Measurements from ENCODE around the gene FEM1C.

FEM1C gene

GRCh38 chr5:115573133-115573532, 28.6 kb upstream of the FEM1C start:
- DNase-seq (ENCODE audit: low spot score): no peak
- TF ChIP-seq, protein P1, sequence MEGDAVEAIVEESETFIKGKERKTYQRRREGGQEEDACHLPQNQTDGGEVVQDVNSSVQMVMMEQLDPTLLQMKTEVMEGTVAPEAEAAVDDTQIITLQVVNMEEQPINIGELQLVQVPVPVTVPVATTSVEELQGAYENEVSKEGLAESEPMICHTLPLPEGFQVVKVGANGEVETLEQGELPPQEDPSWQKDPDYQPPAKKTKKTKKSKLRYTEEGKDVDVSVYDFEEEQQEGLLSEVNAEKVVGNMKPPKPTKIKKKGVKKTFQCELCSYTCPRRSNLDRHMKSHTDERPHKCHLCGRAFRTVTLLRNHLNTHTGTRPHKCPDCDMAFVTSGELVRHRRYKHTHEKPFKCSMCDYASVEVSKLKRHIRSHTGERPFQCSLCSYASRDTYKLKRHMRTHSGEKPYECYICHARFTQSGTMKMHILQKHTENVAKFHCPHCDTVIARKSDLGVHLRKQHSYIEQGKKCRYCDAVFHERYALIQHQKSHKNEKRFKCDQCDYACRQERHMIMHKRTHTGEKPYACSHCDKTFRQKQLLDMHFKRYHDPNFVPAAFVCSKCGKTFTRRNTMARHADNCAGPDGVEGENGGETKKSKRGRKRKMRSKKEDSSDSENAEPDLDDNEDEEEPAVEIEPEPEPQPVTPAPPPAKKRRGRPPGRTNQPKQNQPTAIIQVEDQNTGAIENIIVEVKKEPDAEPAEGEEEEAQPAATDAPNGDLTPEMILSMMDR (IDR thresholded peaks at IDR 0.05; ENCODE audit: extremely low read depth, missing control alignments): no peak

DNA sequence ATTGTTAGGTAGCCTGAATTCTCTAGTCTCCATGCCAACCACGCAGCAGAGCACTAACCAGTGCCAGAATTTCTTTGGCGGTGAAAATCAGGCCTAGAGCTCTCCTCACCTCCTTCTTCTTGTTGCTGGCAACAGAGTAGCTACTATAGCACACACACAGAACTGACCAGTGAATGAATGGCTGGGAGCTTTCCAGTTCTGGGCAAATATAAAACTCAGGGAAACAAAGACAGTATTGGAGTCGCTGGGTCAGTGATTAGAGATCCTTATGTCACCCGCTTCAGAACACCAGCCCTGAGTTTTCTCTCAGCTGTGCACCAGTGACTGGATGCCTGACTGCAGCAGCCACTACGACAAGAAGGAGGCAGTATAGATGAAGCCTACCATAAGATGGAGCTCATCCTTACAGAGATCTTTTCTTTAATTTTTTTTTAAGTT, 26.9 kb upstream of the FEM1C start:
- TF ChIP-seq, protein P1 (IDR thresholded peaks at IDR 0.05; ENCODE audit: extremely low read depth, missing control alignments): no peak
- DNase-seq (ENCODE audit: low spot score): no peak

GRCh38 chr5:115568668-115569067, 24.1 kb upstream of the FEM1C start:
- no peak for DNase-seq (ENCODE audit: low spot score)
- TF ChIP-seq, protein P1 (IDR thresholded peaks at IDR 0.05; ENCODE audit: extremely low read depth, missing control alignments): no peak

GRCh38 chr5:115565233-115565632, 20.7 kb upstream of the FEM1C start:
- DNase-seq (ENCODE audit: low spot score): no peak
- TF ChIP-seq, protein P1 (IDR thresholded peaks at IDR 0.05; ENCODE audit: extremely low read depth, missing control alignments): no peak

DNA sequence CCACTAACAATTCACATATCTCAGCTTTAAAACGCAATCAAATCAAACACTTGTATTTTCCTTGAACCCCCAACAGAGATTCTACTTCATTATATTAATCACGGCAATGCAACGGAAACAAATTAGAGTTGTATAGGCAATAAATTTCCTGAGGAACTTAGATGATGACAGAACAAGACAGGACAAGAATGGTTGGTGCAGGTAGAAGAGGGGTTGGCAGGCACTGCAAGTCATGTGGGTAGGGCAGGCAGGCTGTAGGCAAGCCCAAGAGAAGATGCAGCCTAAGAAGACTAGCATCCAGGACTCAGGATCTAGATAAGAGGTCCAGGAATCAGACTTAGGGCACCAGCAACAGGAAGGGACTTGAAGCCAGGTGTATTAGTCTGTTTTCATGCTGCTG, 16.6 kb upstream of the FEM1C start:
- TF ChIP-seq, protein P1 (IDR thresholded peaks at IDR 0.05; ENCODE audit: extremely low read depth, missing control alignments): no peak

DNA sequence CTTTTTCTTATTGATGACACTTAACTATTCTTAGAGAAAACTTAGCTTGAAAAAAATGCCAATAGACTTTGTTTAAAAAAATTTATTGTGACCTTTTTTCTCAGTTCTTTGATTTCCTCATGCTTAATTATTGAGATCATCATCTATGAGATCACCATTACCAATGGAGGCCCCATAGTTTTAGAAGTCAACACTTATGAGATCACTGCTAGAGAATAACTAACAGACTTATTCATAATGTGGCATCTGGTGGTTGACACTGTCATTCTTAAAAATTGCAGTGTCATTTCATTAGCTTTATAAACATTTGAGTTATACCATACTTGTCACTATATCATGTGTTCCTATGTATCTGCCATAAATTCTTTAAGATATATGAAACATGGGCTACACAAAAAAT, 14.9 kb upstream of the FEM1C start:
- TF ChIP-seq, protein P1 (IDR thresholded peaks at IDR 0.05; ENCODE audit: extremely low read depth, missing control alignments): no peak
- DNase-seq (ENCODE audit: low spot score): no peak

More for the DNA sequence above, 16.6 kb upstream of the FEM1C start:
- no peak for DNase-seq (ENCODE audit: low spot score)

GRCh38 chr5:115558388-115558956, 13.9 kb upstream of the FEM1C start:
- DNase-seq (ENCODE audit: low spot score): no peak

More at GRCh38 chr5:115558388-115558956, 13.9 kb upstream of the FEM1C start:
- TF ChIP-seq, protein P1 (IDR thresholded peaks at IDR 0.05; ENCODE audit: extremely low read depth, missing control alignments): no peak
